NCI-H526 treated with DMSO at 0.1 percent for 48 hours (cell line): ENCODE results near the gene LILRB5.
"Not testable (repeated sequence)": the region's sequence is repeated elsewhere in the genome, so short reads cannot be mapped to it uniquely, and the experiment has no call there.

ENCODE experiments used
- DNase-seq: peaks from one replicate; lab custom pipeline; 2025; lab: John Stamatoyannopoulos, UW

LILRB5 gene

GRCh38 chr19:54211235-54211634 is 45.8 kb downstream of the LILRB5 start:
- DNase-seq, result no peak

DNA sequence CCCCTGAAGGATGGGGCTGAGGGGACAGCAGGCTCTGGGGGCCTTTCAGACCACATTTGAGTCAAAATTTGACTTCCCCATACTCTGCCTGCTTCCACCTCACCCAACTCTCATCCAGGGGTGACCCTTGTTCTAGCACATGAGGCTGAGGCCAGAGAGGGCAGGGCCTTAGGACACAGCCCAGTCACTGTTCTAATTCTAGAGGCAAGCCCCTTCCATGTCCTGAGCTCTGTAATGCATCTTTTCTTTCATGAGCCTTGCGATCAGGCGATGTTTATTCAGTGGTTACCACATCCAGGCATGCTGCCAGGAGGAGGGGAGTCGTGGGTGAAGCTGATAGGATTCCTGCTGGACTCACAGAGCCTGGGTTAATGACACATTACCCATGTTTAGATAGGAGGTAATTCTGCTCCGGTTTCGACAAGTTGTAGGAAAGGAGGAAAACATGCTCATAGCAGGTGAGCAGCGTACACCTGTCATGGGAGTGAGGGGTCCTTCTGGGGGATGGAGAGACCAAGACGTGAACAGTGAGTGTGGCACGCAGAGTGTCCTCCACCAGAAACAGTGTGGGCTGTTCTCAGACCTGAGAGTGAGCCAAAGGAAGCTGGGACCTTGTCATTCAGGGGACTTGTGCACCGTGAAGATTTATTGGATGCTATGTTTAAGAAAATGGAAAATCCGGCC is 47.1 kb downstream of the LILRB5 start:
- DNase-seq, result peak; percentile 55

DNA sequence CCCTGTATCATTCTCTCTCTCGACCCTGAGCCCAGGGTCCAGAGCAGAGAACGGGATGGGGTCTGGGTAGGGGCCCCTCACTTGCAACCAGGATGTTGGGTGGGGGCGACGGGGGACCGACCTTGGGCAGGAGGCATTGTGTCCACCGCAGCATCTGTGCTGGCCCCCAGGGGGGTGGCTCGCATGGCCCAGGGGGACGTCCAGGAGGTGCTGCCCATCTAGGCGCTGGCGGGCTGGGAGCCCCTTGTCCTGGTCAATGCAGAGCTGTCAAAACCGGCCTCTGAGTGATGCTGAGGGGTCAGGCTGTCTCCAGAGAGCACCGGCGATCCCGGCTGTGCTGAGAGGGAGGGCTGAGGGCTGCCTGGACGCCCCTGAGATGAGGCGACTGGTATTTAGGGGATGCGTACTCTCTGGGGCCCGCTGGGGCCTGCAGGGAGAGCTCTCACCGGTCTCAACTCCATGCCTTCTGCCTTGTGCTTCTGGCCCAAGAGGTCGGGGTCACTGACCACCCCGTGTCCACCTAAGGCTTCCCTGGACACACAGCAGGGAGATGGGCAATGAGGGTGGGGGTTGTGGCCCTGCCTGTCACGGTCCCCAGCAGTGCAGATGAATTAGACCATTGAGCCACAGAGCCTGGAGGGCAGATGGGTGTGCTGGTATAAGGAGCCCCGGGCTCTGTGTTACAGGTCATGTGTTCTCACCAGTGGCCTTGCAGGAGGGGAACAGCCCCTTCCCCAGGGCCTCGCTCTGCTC is 47.8 kb downstream of the LILRB5 start:
- no peak for DNase-seq

DNA sequence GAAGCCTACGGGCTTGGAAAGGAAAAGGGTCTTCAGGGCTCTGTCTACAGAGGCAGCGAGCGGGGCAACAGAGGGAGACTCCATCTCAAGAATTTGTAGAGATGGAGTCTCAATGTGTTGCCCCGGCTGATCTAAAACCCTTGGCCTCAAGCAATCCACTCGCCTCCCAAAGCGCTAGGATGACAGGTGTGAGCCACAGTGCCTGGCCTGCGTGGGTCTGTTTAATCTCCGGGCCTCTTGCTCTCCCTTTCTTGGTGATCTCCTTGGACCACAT is 48.4 kb downstream of the LILRB5 start:
- no peak for DNase-seq

DNA sequence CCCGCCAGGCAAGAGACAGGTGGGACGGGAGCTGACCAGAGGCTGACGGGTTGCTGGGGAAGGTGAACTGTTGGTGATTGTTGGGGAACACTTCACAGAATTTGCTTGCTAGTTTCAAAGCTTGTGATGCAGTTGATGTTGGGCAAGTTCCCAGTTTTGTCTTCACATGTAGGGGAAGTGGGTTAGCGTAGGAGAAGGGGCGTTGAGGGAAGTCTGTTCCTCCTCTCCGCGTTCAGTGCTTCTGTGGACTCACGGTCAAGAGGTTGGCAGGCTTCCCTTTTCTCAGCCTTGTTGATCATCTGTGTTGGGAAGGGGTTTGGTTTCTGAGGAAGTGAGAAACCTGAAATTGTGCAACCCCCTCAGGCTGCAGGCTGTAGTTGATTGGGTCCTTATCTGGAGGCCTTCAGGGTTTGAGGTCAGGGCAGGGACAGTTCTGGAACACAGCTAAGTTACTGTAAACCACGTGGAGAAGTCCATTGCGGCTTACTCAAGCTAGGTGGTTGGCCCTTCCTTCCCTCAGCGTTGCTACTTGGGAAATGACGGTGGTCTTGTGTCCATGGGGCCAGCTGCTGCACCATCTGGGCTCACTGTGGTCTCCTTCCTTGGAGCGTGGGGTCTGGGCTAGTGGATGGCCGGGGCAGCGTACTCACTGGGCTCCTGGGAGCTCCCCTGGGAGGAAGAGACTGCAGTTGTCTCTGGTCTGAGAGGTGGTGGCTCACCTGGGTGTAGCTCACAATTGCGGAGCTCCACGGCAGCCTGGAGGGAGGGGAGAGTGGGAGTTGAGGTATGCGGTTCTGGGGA is 48.9 kb downstream of the LILRB5 start:
- no peak for DNase-seq

- no peak for DNase-seq
These were observed 49.4 kb downstream of the LILRB5 start for GRCh38 chr19:54207676-54207982.

GRCh38 chr19:54207193-54207592 is 49.9 kb downstream of the LILRB5 start:
- DNase-seq, result not testable (repeated sequence)

- DNase-seq, result no peak
These were observed 50.3 kb downstream of the LILRB5 start for GRCh38 chr19:54206831-54207177.

- DNase-seq, result no peak
These were observed 50.8 kb downstream of the LILRB5 start for GRCh38 chr19:54206030-54206830.

DNA sequence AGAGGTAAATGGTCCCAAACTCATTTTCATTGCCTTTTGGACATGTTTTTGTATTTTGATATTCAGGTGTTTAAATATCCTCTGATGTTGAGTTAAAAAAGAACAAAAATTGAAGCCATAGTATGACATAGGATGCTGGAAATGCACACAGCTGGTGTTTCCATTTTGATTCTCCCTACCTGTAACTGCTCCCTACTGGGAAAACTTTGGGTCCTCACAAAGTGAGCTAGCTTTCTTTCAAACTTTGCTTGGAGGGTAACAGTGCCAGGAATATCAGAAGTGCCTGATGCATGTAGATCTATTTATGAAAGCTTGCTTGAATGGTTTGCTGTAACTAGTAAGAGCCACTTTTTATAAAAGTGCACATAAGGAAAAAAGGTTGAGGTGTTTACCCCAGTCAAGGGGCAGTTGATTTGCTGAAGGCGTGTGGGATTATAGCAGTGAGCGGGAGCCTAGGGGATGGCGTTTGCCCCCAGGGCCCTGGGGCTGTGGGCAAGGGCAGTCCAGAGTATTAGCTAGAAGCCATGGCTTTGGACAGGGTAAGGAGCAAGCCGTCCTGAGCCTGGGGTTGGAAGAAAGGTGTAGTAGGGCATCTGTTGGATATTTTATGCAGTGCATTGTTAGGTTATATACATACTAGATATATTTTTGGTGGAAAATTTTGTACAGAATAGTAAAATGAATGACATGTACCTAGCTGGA is 52.2 kb downstream of the LILRB5 start:
- no peak for DNase-seq

DNA sequence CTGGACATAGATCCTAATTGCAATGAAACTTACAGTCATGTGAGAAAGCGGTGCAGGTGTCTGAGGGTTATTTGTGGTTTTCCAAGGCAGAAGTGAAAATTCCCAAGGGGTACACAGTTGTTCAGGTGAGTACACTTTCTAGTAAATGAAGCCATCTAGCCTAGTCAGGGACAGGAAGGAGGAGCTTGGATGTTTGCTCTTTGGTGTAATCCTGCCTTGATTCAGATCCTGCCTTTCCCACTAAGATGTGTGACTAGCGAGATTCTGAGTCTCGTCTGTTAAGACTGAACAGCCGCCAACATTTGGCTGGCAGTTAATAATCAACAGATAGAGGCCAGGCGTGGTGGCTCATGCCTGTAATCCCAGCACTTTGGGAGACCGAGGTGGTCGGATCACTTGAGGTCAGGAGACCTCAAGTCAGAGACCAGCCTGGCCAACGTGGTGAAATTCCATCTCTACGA is 53.9 kb downstream of the LILRB5 start:
- DNase-seq, result no peak

DNA sequence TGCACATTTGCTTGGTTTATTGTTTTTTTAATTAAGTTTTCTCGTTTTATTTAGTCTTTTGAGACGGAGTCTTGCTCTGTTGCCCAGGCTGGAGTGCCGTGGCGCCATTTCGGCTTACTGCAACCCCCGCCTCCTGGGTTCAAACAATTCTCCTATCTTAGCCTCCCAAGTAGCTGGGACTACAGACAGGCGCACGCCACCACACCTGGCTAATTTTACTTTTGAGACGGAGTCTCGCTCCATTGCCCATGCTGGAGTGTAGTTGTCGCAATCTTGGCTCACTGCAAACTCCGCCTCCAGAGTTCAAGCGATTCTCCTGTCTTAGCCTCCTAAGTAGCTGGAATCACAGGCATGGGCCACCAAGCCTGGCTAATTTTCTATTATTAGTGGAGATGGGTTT is 55.1 kb downstream of the LILRB5 start:
- DNase-seq, result no peak

GRCh38 chr19:54201172-54201701 is 55.8 kb downstream of the LILRB5 start:
- no peak for DNase-seq
